Neural cell (in vitro differentiated cells): ENCODE results near the gene GALNT2. TPM values are rescaled to one million over a fixed set of nuclear protein-coding genes. Genes with fewer than 3 reads are reported as not detected.

ENCODE experiments used
- H2AFZ ChIP-seq: fragments of 200-600, 300-800 bp; sonication (generic), shearing (Covaris generic); 2 replicates; pipeline ENCODE4 v1.6.0; 2014; ENCODE audit warnings: low read depth, mild to moderate bottlenecking, antibody characterized with exemption, low read length, moderate library complexity
- H3F3A ChIP-seq: fragments of 200-600 bp; shearing (Covaris generic); 2 replicates; pipeline ENCODE4 v1.6.1; 2016; ENCODE audit warnings: mild to moderate bottlenecking, moderate library complexity, mixed read lengths, antibody characterized with exemption, low read length; ENCODE audit not compliant: insufficient read depth, poor library complexity, severe bottlenecking
- H3K27ac ChIP-seq: fragments of 200-600, 300-800 bp; sonication (generic), shearing (Covaris generic); 2 replicates; pipeline ENCODE4 v1.5.1; 2014; ENCODE audit warnings: mild to moderate bottlenecking, low read length, moderate library complexity
- H3K27me3 ChIP-seq: fragments of 300-800, 200-600 bp; sonication (generic), shearing (Covaris generic); 2 replicates; pipeline ENCODE4 v1.6.0; 2014; ENCODE audit warnings: mild to moderate bottlenecking, low read depth, low read length, moderate library complexity; ENCODE audit not compliant: insufficient read depth
- H3K36me3 ChIP-seq: fragments of 300-800, 200-600 bp; sonication (generic), shearing (Covaris generic); 2 replicates; pipeline ENCODE4 v1.5.1; 2014; ENCODE audit warnings: mild to moderate bottlenecking, antibody characterized with exemption, low read length, moderate library complexity; ENCODE audit not compliant: insufficient read depth
- H3K4me2 ChIP-seq: fragments of 300-800, 200-600 bp; sonication (generic), shearing (Covaris generic); 2 replicates; pipeline ENCODE4 v1.6.0; 2014; ENCODE audit warnings: mild to moderate bottlenecking, low read length
- H3K4me3 ChIP-seq: fragments of 300-800, 200-600 bp; sonication (generic), shearing (Covaris generic); 2 replicates; pipeline ENCODE4 v1.5.1; 2014; ENCODE audit warnings: mild to moderate bottlenecking, low read length, moderate library complexity
- H3K79me2 ChIP-seq: fragments of 200-600 bp; shearing (Covaris generic); replicated peaks from 2 replicates; pipeline ENCODE4 v1.6.0; 2014; ENCODE audit warnings: mild to moderate bottlenecking, low read length, moderate library complexity; ENCODE audit not compliant: insufficient read depth
- H3K9ac ChIP-seq: fragments of 300-800, 200-600 bp; sonication (generic), shearing (Covaris generic); 2 replicates; pipeline ENCODE4 v1.6.1; 2016; ENCODE audit warnings: mild to moderate bottlenecking, low read length, mixed read lengths
- H3K9me2 ChIP-seq: fragments of 200-600 bp; shearing (Covaris generic); 2 replicates; pipeline ENCODE4 v1.6.1; 2016; ENCODE audit warnings: mild to moderate bottlenecking, low read length, mixed read lengths; ENCODE audit not compliant: insufficient read depth
- H3K9me3 ChIP-seq: fragments of 200-600, 300-800 bp; sonication (generic), shearing (Covaris generic); 2 replicates; pipeline ENCODE4 v1.6.1; 2016; ENCODE audit warnings: mild to moderate bottlenecking, mixed run types, low read length, moderate library complexity, mixed read lengths
- H4K20me1 ChIP-seq: fragments of 200-600 bp; shearing (Covaris generic); 2 replicates; pipeline ENCODE4 v1.6.1; 2016; ENCODE audit warnings: mild to moderate bottlenecking, mixed run types; ENCODE audit not compliant: insufficient read depth
- EP300 ChIP-seq: fragments of 450-650 bp; conservative IDR thresholded peaks from 2 replicates; pipeline ENCODE4 v1.6.1; 2014; ENCODE audit warnings: antibody characterized with exemption, mild to moderate bottlenecking, moderate library complexity; ENCODE audit not compliant: poor library complexity, severe bottlenecking
- EZH2 ChIP-seq: fragments of 200-600, 300-800 bp; shearing (Covaris generic), sonication (generic); IDR thresholded peaks from 2 replicates; pipeline ENCODE4 v1.6.1; 2014; ENCODE audit warnings: antibody characterized with exemption, low read length, borderline replicate concordance, mild to moderate bottlenecking; ENCODE audit not compliant: insufficient read depth, poor library complexity, severe bottlenecking
- MXI1 ChIP-seq: fragments of 450-650 bp; conservative IDR thresholded peaks from 2 replicates; pipeline ENCODE4 v1.6.1; 2014; ENCODE audit warnings: antibody characterized with exemption, mild to moderate bottlenecking; ENCODE audit not compliant: poor library complexity, severe bottlenecking
- POLR2AphosphoS5 ChIP-seq: IDR thresholded peaks from 2 replicates; pipeline ENCODE4 v1.6.1; 2012
- RAD21 ChIP-seq: fragments of 450-650 bp; conservative IDR thresholded peaks from 2 replicates; pipeline ENCODE4 v1.6.1; 2014; ENCODE audit warnings: antibody characterized with exemption, mild to moderate bottlenecking, moderate library complexity
- SMC3 ChIP-seq: fragments of 450-650 bp; conservative IDR thresholded peaks from 2 replicates; pipeline ENCODE4 v1.6.1; 2014; ENCODE audit warnings: antibody characterized with exemption, mild to moderate bottlenecking, moderate library complexity; ENCODE audit not compliant: poor library complexity
- TAF1 ChIP-seq: IDR thresholded peaks from 2 replicates; pipeline ENCODE4 v1.6.1; 2012; ENCODE audit warnings: low read depth
- polyA plus RNA-seq: library from polyadenylated mRNA; depleted of rRNA; stranded (reverse); fragments of >200 nt; gene quantifications from 2 replicates; pipeline ENCODE4 v1.2.3, GENCODE V29; 2014
- TF ChIP-seq, protein P1 (sequence below): fragments of 450-650 bp; IDR thresholded peaks from 2 replicates; pipeline ENCODE4 v1.5.1; 2014; ENCODE audit warnings: antibody characterized with exemption, mild to moderate bottlenecking, moderate library complexity; ENCODE audit not compliant: poor library complexity, severe bottlenecking
- TF ChIP-seq, protein P2 (sequence below): IDR thresholded peaks from 2 replicates; pipeline ENCODE4 v1.6.1; 2012; ENCODE audit warnings: borderline replicate concordance

GALNT2 gene
- polyA plus RNA-seq, 1 donor from 2014 or later: 38.8 TPM

DNA sequence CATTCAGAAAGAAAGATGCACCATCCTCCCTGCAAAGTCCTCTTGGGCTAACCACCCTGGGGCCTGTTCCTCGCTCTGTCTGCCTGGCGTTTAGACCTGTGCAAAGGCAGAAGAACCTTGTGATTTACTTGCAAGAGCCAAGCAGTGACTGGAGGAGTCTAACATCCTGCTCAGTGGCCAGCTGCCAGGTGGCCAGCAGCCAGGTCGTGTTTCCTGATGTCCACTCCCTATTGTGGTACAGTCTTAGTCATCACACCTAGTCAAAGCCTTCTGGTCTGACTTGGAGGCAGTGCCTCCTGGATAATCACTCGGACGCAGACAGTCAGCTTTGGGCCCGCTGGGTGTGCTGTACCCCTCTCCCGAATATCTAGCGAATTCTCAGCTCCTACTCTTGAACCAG, 241.0 kb downstream of the GALNT2 start:
- H3K36me3 ChIP-seq: no peaks in the 10 kb centered on the region
- H3K4me3 ChIP-seq: no peak overlapping the region
- H4K20me1 ChIP-seq: no peaks in the 10 kb centered on the region
- H3F3A ChIP-seq: no peaks in the 10 kb centered on the region
- H3K9ac ChIP-seq: no peak overlapping the region
- no peak overlapping the region for H2AFZ ChIP-seq
- H3K4me2 ChIP-seq: no peak overlapping the region
- no peak for TF ChIP-seq RAD21
- H3K27ac ChIP-seq: no peak overlapping the region
- H3K79me2 ChIP-seq: no peaks in the 10 kb centered on the region
- H3K27me3 ChIP-seq: no peaks in the 10 kb centered on the region
- H3K9me2 ChIP-seq: no peaks in the 10 kb centered on the region
- H3K9me3 ChIP-seq: no peaks in the 10 kb centered on the region

DNA sequence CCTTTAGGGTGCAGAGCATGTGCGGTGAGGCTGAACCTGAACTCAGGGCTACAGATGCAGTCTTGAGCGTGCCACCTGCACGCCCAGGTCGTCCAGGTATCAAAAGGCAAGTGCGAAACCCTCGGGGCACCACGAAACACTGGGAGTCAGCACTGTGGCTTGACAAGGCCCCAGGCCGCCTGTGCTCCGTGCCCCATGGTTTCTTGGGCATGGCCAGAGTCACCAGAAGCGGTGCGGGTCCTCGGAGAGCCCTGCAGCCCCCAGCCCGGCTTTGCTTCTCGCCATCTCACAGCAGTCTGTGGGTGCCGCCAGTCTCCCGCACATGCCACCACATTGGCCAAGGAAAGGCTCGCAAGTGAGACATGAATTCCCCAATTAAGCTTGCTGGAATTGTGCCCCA, 241.8 kb downstream of the GALNT2 start:
- H3K36me3 ChIP-seq: no peaks in the 10 kb centered on the region
- H3K27me3 ChIP-seq: no peaks in the 10 kb centered on the region
- H3K79me2 ChIP-seq: no peaks in the 10 kb centered on the region
- H3K4me2 ChIP-seq: no peak overlapping the region
- H3K9ac ChIP-seq: no peak overlapping the region
- H3K4me3 ChIP-seq: no peak overlapping the region
- H2AFZ ChIP-seq: no peak overlapping the region
- no peaks in the 10 kb centered on the region for H3K9me2 ChIP-seq
- TF ChIP-seq EP300 (no peak), RAD21 (no peak)
- TF ChIP-seq, protein P1, sequence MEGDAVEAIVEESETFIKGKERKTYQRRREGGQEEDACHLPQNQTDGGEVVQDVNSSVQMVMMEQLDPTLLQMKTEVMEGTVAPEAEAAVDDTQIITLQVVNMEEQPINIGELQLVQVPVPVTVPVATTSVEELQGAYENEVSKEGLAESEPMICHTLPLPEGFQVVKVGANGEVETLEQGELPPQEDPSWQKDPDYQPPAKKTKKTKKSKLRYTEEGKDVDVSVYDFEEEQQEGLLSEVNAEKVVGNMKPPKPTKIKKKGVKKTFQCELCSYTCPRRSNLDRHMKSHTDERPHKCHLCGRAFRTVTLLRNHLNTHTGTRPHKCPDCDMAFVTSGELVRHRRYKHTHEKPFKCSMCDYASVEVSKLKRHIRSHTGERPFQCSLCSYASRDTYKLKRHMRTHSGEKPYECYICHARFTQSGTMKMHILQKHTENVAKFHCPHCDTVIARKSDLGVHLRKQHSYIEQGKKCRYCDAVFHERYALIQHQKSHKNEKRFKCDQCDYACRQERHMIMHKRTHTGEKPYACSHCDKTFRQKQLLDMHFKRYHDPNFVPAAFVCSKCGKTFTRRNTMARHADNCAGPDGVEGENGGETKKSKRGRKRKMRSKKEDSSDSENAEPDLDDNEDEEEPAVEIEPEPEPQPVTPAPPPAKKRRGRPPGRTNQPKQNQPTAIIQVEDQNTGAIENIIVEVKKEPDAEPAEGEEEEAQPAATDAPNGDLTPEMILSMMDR: no peak
- H3K27ac ChIP-seq: no peak overlapping the region
- H4K20me1 ChIP-seq: no peaks in the 10 kb centered on the region
- no peaks in the 10 kb centered on the region for H3F3A ChIP-seq
- H3K9me3 ChIP-seq: no peaks in the 10 kb centered on the region

DNA sequence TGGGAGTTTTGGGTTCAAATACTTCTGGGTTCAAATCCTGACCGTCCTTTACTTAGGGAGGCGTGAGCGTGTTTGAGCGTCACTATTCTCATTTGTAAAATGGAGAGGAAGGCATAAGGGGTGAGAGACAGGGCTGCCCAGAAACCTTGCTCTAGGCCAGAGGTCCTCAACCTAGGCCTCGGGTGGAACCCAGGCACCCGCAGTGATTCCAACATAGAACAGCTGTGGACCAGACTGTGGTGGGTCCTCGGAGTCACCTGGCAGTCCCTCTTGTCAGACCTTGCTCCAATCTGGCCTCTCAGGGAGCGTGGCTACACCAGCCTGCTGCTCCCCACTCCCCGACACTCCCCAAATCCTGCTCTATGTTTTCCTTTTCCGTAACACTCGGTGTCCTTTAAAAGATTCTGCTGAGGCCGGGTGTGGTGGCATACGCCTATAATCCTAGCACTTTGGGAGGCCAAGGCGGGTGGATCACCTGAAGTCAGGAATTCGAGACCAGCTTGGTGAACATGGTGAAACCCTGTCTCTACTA, 242.7 kb downstream of the GALNT2 start:
- no peaks in the 10 kb centered on the region for H3K36me3 ChIP-seq
- TF ChIP-seq RAD21: no peak
- no peak for TF ChIP-seq POLR2AphosphoS5
- no peak for TF ChIP-seq MXI1
- no peak for TF ChIP-seq EZH2
- TF ChIP-seq, protein P2, sequence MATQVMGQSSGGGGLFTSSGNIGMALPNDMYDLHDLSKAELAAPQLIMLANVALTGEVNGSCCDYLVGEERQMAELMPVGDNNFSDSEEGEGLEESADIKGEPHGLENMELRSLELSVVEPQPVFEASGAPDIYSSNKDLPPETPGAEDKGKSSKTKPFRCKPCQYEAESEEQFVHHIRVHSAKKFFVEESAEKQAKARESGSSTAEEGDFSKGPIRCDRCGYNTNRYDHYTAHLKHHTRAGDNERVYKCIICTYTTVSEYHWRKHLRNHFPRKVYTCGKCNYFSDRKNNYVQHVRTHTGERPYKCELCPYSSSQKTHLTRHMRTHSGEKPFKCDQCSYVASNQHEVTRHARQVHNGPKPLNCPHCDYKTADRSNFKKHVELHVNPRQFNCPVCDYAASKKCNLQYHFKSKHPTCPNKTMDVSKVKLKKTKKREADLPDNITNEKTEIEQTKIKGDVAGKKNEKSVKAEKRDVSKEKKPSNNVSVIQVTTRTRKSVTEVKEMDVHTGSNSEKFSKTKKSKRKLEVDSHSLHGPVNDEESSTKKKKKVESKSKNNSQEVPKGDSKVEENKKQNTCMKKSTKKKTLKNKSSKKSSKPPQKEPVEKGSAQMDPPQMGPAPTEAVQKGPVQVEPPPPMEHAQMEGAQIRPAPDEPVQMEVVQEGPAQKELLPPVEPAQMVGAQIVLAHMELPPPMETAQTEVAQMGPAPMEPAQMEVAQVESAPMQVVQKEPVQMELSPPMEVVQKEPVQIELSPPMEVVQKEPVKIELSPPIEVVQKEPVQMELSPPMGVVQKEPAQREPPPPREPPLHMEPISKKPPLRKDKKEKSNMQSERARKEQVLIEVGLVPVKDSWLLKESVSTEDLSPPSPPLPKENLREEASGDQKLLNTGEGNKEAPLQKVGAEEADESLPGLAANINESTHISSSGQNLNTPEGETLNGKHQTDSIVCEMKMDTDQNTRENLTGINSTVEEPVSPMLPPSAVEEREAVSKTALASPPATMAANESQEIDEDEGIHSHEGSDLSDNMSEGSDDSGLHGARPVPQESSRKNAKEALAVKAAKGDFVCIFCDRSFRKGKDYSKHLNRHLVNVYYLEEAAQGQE: no peak
- TF ChIP-seq TAF1: no peak
- no peak for TF ChIP-seq SMC3
- TF ChIP-seq EP300: no peak
- TF ChIP-seq, protein P1: no peak
- H4K20me1 ChIP-seq: no peaks in the 10 kb centered on the region
- no peaks in the 10 kb centered on the region for H3K27me3 ChIP-seq
- no peaks in the 10 kb centered on the region for H3F3A ChIP-seq
- no peaks in the 10 kb centered on the region for H3K79me2 ChIP-seq
- H3K9me2 ChIP-seq: no peaks in the 10 kb centered on the region
- no peak overlapping the region for H2AFZ ChIP-seq
- no peak overlapping the region for H3K4me2 ChIP-seq
- H3K9ac ChIP-seq: no peak overlapping the region
- H3K27ac ChIP-seq: no peak overlapping the region
- no peak overlapping the region for H3K4me3 ChIP-seq
- no peaks in the 10 kb centered on the region for H3K9me3 ChIP-seq
